Measurements from ENCODE around the gene DDAH2.
A peak's percentile ranks its signal among the peaks of the same experiment; 100 is the strongest.

The DDAH2 gene

DNA sequence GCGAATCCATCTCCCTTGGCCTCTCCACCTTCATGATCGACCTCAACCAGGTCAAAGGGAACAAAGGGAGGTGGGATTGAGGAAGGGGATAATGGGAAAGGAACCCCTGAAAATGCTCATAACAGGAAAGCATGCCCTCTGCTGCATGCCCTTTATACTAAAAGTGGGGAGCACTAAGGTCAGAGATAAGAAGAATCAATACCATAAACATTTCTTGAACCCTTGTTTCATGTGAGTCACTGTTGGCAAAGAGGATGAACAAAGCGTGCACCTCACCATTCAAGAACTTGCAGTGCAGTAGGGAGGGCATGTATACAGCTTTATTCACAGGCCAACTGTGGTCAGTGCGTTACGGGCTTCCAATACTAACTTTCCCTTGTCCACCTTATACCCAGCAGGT lies 31.7 kb upstream of the DDAH2 start:
- no peak for DNase-seq (ENCODE audit: low read depth)

DNA sequence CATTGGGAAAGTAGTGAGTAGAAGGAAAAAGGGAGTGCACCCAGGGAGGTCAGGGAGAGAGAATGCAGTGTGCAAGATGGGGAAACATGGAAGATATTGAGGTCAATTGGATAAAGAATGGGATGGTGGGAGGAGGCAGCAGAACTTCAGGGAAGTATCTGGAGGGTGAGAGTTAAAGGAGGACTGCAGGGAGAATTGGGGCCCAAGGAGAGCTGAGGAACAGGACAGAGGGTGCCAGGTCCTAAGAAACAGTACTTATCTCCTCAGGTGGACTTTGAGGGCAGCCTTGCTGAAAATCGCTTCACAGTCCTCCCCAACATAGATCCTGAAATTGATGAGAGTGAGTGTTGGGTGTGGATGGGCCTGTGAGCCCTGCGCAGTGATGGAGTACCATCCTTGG lies 29.2 kb upstream of the DDAH2 start:
- DNase-seq (ENCODE audit: low read depth): no peak

DNA sequence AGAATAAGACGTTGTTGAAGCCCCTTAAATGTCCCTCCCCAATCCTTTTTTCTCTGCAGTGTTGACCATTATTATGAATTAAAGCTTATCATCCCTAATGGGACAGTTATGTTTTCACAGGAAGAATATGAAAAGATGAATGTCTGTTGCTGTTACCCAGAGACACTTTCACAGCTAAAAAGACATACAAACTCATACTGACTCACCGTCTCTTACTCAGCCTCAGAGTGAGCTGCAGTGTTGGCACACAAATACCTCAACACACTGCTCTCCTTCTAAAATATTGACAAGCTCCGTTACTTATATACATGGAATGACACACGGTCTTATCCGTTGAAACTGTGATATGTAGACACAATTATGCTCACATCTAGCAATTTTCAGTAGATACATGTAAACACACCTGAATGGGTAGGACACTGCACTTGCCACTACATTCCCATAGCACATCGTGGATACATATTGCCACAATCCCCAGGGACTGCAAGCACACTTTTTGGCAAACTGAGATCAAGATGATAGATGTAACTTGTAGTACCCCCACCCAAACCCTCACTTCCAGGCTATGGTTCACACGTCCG lies 23.7 kb upstream of the DDAH2 start:
- no peak for DNase-seq (ENCODE audit: low read depth)

DNA sequence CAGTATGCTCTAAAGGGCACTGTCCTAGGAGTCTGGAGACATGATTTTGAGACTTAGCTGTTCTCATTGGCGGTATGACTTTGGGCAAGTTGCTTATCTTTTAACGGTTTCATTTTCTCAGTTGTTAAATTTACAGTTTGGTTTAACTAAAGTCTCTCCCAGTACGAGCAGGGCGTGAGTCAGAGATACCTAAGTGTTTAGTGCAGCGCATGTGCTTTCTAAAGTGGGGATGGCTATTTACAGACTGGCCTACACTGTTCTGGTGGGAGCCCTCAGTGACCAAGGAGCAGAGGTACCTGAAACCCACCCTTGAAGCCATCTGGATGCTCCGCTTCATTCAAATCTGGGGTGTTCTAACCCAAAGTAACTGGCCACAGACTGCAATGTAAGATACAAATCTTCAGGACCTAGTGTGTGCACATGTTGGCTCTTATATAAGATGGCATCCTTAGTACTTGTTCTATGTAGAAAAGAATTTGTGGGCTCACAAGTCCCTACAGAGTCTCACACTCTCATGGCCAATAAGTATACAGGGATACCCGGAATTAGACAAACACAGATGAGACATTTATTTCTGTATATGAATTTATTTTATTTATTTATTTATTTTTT lies 21.4 kb upstream of the DDAH2 start:
- DNase-seq (ENCODE audit: low read depth): no peak

DNA sequence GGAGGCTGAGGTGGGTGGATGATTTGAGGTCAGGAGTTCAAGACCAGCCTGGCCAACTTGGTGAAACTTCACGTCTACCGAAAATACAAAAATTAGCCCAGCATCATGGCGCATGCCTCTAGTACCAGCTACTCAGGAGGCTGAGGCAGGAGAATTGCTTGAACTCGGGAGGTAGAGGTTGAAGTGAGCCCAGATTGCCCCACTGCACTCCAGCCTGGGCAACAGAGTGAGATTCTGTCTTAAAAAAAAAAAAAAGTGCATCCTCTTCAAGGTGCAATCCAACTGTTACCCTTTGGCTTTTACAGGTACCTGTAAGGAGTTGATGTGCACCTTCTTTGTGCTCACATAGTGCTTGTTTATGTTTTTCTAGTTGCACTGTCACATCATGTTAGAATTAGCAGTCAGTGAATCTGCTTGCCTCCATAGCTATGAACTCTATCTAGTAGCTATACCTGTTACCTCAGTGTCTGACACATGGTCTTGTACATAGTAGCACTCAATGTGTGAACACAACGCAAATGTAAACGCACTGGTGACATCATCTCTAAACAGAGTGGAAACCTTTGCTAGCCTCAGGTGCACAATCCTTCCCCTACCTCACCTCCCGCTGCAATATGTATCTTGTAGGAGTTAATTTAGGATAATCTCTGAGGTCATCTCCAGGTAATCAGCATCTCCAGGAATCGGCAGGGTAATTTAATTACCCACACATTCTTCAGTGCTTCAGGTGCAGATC lies 20.4 kb upstream of the DDAH2 start:
- no peak for DNase-seq (ENCODE audit: low read depth)

DNA sequence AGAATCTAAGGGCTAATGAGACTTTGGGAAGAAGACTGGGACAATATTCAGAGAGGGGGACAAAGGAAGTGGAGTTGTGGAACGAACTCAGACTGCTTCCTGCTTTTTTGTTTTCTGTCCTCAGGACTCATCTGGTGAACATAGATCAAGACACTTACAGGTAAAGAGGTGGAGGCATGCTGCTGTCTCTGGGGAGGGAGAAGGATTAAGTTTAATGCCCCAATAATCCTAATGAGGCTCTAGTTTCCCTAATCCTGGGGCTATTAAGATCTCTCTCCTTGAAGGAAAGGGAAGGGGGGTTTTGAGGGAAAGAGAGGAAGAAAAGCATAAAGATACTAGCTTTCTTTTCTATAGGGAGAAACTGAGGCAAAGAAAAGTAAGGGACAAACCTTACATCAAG lies 15.3 kb upstream of the DDAH2 start:
- no peak for DNase-seq (ENCODE audit: low read depth)

DNA sequence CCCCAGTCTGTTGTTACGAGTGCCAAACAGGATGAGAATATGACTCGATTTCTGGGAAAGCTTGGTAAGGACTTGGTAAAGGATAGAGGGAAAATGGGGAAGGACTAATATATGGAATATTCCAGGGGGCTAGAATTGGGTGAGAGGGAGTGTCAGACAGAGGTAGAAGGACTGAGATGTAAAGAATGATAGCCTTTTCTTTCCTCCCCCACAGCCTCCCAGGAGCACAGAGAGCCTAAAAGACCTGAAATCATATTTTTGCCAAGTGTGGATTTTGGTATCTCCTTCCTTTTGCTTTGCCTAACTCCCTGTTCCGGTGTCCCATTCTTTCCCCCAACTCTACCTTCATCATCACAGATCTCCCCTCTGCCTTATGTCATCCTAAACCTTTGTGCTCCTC lies 13.8 kb upstream of the DDAH2 start:
- no peak for DNase-seq (ENCODE audit: low read depth)

DNA sequence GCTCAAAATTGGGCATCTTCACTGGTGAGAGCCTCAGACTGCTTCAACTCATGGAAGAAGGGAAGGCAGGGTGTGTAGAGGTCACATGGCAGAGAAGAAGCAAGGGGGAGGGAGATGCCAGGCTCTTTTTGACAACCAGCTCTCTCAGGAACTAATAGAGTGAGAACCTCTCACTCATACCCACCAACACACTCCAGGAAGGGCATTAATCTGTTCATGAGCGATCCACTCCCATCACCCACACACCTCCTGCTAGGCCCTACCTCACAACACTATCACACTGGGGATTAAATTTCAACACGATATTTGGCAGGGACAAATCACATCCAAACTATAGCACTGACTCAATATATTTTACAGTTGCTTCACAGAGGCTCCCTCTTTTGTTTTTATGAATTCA lies 12.7 kb upstream of the DDAH2 start:
- no peak for DNase-seq (ENCODE audit: low read depth)

DNA sequence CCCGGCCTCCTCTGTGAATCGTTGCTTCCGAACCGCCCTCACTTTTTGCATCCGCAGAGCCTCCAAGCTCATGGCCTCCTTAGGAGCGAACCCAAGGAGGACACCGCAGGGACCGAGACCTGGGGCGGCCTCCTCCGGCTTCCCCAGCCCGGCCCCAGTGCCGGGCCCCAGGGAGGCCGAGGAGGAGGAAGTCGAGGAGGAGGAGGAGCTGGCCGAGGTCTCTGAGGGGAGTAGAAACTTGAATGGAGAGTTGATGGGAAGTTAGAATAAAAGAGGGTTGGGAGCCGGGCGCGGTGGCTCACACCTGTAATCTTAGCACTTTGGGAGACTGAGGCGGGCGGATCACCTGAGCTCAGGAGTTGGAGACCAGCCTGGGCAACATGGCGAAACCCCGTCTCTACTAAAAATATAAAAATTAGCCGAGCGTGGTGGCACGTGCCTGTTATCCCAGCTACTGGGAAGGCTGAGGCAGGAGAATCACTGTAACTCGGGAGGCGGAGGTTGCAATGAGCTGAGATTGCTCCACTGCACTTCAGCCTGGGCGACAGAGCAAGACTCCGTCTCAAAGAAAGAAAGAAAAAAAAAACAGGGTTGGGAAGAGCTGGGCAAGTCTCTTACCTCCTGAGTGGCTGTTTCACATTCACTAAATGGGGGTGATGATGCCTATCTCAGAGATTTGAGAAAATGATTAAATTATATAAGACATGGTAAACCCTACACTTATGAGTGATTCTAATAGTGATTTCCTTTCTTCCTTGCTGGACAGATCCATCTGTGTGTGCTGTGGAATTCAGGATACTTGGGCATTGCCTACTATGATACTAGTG lies 11.5 kb upstream of the DDAH2 start:
- DNase-seq (ENCODE audit: low read depth): no peak

DNA sequence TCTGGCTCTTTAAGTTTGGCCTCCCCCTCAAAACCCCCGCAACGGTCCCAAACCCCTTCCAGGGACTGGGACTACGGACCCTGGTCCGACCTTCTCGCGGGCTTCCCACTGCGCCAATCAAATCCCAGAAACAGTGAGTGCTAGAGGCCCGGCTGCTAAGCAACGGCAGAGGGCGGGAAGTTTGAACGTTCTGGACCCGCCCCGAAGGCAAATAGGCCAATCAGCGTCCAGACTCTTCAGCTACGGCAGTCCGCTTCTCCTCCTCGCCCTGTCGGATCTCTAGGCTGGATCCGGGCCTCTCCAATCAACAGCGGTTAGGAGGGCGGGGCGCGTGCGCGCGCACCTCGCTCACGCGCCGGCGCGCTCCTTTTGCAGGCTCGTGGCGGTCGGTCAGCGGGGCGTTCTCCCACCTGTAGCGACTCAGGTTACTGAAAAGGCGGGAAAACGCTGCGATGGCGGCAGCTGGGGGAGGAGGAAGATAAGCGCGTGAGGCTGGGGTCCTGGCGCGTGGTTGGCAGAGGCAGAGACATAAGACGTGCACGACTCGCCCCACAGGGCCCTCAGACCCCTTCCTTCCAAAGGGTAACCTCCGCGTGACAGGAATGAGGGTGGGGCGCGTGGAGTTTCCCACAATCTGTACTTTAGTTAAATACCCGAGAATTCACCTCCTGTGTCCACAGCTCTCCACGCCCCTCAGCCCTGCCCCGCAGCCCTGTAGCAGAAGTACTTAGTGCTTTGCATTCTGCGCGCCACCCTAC lies 10.7 kb upstream of the DDAH2 start, which contains the start of gene MSH5:
Gene MSH5 (plus strand): TSS at position 367 of the 758 bp plus-strand sequence. CDS start 462 bp downstream, outside the sequence.
- peak; percentile 93 for DNase-seq (ENCODE audit: low read depth)

DNA sequence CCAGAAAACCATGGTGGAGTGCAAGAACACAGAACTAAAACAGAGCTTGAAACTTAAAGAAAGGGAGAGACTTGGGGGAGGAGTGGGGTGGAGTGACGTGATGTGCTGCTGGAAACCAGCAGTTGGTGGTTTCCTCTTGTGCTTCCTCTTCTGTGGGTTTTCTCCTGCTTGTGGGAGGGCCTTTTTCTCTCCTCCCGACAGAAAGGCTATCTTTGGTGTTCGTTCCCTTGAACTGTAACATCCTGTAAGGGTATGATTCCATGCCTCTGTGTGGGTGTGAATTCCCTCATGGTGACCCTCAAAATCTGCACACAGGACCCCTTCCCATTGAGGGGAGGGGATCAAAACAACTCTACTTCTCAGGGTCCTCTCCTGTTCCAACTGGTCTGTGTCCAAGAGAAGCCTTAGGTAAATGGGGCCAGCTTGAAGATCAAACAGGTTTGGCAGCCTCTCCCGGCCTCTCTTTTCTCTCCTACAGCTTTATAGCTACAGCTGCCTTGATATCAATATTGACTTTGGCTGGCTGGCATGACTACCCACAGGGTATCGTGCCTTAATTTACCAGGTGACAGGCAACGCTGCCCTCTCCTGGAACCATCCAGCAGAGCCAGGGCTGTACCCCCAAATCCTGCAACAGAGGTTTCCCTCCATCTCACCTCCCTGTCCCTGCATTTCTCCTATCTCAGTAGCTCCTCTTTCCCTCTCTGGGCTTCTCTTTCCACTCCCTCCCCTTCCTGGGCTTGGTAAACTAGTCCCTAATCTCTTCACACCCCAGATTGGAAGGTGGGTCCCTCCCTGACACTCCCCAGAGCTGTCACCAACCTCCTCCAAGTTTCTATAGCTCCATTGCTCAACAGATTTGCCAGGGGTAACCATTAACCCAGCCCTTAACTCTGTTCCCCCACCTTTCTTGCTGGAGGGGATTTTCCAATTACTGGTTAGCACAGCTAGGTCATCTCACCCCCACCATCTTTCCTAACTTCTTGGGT lies 9.2 kb upstream of the DDAH2 start:
- peak; percentile 59 for DNase-seq (ENCODE audit: low read depth)

DNA sequence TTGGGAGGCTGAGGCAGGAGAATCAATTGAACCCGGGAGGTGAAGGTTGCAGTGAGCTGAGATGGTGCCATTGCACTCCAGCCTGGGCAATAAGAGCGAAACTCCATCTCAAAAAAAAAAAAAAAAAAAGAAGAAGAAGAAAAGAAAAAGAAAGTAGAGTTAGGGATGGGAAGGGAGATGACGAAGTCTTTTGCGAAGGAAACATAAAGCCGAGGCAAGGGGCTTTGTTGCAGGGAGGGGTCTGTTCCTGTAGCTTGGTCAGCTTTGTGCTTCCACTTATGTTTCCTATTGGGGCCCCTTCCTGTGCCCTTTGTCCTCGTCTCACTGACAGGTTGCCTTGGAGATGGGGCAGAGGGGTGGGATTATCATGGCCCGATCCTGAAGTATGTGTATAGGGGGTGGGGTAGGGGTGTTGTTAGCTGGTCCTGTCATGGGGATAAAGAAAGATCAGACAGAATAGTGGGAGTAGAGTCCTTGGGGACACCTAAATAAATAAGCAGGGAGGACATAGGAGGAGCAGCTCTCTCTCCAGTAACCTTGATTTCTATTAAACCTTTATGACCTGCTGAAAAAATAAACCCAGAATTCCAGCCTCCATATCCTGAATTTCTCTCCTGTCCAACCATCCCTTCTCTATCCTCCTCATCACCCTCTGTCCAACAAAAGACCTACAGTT lies 8.4 kb upstream of the DDAH2 start:
- DNase-seq (ENCODE audit: low read depth): no peak

DNA sequence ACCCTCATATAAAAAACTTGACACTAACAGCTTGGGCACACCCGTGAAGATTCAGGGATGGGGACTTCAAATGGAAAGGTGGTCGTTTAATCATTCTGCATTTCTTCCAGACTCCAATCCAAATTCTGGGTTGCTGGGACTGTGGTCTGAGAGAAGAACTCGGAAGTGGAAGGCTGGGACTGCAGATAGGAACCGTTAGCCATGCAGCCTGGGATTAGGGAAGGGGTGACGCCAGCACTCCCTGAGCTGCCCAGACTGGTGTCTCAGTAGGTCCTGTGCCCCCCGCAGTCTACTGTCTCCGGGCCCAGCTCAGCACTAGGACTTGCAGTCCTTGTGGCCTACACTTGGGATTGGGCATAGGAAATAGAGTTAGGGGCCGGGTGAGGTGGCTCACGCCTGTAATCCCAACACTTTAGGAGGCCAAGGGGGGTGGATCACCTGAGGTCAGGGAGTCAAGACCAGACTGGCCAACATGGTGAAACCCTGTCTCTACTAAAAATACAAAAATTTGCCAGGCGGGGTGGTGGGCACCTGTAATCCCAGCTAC lies 7.7 kb upstream of the DDAH2 start:
- no peak for DNase-seq (ENCODE audit: low read depth)

DNA sequence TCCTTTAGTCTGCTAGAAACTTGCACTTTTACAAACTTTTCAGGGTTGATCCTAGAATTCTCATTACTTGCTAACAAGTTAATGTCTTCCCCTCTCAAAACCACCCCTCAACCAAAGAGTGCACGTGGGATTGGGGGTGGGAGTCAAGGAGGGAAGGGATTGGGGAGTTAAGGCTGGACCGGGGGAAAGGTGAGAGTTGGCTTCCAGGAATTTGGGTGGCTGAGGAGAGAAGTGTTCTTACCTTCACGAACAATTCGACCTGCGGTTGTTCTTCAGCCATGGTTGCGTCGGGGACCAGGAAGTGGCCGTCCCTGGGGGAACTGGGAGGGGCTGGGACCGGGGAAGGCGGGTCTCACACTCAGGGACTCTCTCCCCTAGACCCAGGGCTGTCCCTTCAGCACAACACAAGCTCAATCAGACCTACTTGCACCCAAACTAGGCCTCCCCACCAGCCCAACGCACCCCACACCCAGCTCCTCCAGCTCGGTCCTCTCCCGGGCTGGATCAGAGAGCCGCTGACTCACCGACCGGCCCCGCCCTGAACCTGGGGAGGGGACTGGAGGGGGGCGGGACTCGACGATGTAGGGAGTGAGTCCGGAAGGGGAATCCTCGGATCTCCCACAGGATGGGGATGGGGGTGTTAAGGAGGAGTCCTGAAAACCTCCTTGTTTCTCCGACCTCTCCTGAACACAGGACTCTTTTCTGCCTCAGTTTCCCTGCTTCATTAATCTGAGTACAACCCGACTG lies 7.1 kb upstream of the DDAH2 start, which contains the start of gene CLIC1:
Gene CLIC1 (minus strand): TSS at position 510 of the 747 bp plus-strand sequence. CDS start 230 bp downstream, at position 280.
- DNase-seq (ENCODE audit: low read depth): peak; percentile 76

DNA sequence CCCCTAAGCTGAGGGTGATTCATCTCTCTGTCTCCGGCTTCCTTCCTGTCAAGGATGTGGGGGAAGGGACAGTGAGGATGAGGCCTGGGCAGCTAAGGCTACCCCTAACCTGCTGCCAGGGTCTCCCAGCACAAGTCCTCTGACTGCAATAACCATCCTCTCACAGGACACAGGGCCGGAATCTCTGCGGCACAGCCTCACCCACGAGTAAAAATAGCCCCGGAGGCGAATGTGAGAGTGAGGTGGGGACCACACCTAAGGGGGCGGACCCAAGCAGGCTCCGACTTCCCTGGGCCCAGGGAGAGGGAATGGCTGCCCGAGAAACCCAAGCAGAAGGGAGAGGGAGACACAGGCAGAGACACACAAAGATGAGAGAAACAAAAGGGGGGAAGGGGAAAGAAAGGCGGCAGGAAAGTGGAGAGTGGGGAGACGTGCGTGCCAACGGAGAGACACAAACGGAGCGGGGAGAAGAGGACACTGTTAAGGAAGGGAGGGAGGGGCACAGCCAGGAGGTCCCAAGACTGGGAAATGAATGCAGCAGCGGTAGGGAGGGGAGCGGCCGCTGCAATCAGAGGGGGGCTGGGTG lies 5.8 kb upstream of the DDAH2 start:
- peak; percentile 31 for DNase-seq (ENCODE audit: low read depth)

DNA sequence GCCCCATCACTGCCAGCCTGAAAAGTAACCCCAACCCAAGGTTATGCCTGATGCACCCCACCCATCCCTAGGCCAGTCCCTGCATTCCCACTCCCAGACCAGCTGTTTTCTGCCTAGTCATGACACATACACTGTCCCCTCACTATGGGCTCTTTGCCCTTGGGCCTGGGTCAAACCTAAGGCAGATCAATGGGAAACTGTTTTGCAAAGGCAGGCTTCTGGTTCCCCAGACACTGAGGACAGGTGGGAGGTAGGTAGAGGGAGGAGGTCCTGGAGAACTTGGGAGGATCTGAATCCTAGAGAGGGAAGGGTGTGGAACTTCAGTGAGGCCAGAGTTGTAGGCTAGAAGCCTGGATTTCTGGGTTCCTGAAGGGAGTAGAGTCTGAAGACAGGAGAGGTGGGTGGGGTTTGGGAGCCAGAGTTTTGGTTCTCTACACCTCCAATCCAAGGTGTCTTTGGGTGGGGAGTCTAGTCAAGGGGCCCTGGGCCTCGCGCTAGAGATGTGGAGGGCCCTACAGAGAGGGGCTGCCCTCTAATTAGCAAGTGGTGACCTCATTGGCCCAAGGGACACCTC lies 5.2 kb upstream of the DDAH2 start:
- no peak for DNase-seq (ENCODE audit: low read depth)

DNA sequence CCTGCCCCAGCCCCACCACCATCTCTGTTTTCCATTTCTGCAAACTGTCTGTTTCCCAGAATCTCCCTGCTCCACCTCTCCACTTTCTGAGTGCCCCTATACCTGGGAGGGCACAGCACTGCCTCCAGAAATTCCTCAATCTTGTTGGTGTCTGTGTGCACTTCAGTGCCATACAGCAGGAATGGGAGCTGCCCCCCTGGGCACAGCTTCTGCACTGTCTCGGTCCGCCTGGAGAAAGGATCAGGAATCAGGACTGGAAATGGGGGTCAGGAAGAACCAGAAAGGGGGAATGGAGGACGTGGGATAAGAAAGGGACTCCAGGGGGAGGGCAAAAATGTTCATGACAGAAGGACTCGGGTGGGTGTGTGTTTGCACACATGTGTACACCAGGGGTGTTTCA lies 4.6 kb upstream of the DDAH2 start:
- DNase-seq (ENCODE audit: low read depth): no peak

DNA sequence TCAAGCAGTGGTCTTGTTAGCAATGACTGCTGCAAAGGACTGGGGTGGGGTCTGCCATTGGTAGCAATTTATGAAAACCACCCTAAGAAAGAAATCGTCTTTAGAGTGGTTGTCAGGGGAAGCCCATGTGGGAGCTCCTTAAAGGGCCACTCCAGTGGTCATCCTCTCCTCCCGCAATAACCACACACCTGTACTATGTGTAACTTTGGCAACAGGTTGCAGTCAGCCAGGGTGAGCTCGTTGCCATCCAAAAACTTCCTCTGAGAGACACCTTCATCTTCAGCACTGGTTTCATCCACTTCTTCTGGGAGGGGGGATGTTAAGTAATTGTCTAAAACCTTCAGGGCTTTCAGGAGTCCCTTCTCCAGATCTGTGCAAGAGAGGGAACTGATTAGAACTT lies 2.9 kb upstream of the DDAH2 start:
- no peak for DNase-seq (ENCODE audit: low read depth)

Measured in stimulated activated CD4-positive, alpha-beta T cell treated with anti-CD3 and anti-CD28 coated beads, Interleukin-2, amount 100 ng/mL, for 4 hours (primary cell).